HG03135 (cell line): ENCODE data around the gene SLC51B.
"Not testable (repeated sequence)": the region's sequence is repeated elsewhere in the genome, so short reads cannot be mapped to it uniquely, and the experiment has no call there.

Source experiments
- ATAC-seq: cut with Tn5 transposase; IDR thresholded peaks from one replicate; pipeline ENCODE4 v1.9.1; 2021; ENCODE audit warnings: mild to moderate bottlenecking, moderate library complexity; ENCODE audit not compliant: unreplicated experiment

SLC51B gene

GRCh38 chr15:65096481-65097385 is 51.5 kb downstream of the SLC51B start:
- ATAC-seq = no peak

- ATAC-seq = no peak
These were observed 52.6 kb downstream of the SLC51B start for GRCh38 chr15:65097651-65098263.

DNA sequence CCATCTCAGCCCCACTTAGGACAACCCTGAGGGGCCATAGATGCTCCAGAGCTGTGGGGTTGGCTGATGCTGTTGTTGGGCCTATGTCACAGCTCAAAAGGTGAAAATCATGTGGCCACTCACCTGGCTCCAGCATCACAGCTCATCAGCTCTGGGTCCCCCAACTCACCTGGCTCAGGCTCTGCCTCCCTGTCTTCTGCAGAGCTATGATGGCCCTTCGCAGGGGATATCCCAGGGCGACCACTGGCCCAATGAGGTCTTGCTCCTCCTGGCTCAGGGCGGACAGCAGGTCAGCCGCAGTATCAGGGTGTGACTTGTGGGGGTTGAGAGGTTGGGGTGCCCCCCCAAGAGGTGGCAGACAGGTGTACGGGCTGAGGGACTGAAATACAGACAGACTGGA is 54.1 kb downstream of the SLC51B start:
- ATAC-seq = no peak

DNA sequence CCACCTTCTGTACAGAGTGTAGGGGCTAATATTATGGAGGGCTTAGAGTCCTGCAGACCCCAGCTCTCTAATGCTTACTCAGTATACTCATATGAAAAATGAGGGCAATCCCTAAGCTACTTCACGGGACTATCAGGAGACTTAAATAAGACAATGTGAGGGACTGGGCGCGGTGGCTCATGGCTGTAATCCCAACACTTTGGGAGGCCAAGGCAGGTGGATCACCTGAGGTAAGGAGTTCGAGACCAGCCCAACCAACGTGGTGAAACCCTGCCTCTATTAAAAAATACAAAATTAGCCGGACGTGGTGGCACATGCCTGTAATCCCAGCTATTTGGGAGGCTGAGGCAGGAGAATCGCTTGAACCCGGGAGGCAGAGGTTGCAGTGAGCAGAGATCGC is 54.6 kb downstream of the SLC51B start:
- not testable (repeated sequence) for ATAC-seq

- ATAC-seq = no peak
These were observed 55.3 kb downstream of the SLC51B start for GRCh38 chr15:65100442-65100841.

DNA sequence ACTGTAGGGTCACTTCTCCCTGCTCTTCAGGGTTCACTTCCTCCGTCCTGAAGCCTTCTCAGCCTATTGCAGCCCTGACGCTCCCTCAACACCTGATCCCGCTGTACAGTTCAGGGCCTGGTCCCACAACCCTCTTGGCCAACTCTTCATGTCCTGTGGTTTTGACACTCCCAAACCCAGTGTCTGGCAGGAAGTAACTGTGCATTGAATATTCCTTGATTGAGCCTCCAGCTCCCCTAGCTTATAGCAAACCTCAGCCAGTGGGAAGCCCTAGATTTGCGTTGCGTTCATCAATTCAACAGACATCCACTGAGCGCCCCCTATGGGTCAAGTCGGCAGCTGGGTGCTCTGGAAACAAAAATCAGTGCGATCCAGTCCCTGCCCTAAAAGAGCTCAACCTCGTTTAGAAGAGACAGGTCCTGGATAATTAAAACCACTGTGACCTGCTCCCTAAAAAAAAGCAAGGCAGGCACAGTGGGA is 56.3 kb downstream of the SLC51B start:
- ATAC-seq = no peak

DNA sequence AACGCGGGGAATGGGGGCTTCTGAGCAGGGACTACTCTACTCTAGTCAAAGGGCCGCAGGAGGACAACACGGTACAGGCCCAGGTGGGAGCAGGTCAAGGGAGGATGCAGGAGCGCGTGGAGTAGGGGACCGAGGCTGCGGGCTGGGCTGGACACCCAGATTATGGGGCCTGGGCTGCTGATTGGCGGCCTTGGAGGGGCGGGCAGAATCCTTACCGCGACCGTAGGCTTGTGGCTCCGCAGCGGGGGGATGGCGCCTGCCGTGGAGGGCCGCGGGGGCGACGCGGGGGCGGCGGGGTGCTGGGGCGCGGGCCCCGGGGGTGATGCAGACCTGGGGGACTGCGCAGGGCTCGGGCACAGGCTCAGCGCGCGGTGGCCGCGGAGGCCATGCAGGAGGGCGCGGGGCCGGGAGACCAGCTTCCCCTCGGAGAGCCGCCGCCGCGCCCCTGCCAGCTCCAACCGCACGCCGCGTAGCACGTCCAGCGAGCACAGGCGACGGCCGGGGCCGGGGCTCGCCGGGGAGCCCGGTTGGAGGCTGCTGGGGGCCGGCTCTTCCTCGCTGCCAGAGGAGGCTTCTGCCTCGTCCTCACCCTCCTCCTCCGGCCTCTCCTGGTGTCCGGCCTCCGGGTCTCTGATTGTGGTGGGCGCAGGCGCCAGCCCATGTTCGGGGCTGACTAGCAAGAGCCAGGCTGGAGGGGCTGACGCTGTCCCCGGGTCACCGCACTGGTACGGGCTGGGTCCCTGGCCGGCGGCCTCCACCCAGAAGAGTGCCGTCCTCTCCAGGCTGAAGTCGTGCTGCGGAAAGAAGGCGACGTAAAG is 56.9 kb downstream of the SLC51B start:
- no peak for ATAC-seq

GRCh38 chr15:65102912-65103311 is 57.7 kb downstream of the SLC51B start:
- no peak for ATAC-seq
